Endometrium (tissue), 2 donors: ENCODE measurements around the gene STAB1.
"Not testable (repeated sequence)": the region's sequence is repeated elsewhere in the genome, so short reads cannot be mapped to it uniquely, and the experiment has no call there.

Experiments used
- FAIRE-seq: peaks from 2 replicates; lab custom pipeline; 2012; peaks lifted over from hg19 to GRCh38; lab: Jason Lieb, UNC
- donor health status: control.
- donor health status: control.

Gene STAB1

DNA sequence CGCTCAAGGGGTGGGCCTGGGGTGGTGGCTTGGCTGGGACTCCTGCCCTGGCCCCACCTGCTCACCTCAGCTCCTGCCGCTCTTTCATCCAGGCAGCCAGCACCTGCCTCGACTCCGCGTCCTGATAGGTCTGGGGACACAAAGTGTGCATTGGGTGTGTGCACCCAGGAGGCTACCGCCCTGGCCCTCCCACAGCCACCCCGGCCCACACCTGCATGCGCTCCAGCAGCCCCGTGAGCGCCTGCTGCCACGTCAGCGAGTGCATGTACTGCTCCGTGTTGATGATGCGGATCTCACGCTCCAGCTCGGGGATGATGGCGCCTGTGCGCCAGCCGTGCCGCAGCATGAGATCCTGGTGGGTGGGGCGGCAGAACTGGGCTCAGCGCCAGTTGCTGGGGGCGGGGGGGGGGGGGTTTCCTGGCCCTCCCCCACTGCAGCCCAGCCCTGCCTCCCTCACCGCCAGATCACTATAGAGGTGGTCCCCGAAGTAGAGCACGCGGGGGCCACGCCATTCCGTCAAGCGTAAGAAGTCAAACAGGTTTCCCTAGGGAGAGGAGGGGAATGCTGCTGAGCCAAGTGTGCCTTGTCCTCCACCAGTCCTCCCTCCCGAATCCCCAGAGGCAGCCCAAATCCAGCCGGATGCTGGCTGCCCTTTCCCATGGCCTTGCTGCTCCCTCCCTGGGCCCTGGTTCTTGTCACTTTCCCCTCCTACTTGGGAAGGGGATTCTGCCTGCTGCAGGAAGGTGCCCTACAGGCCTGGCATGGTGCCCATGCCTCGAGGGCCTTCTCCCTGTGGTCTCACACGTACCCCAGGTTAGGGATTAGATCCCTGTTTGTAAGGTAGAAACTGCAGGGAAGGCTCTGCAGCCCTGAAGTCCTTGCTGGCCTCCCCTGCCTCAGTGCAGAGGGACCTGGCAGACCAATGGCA, 29.9 kb downstream of the STAB1 start:
- no peak for FAIRE-seq

DNA sequence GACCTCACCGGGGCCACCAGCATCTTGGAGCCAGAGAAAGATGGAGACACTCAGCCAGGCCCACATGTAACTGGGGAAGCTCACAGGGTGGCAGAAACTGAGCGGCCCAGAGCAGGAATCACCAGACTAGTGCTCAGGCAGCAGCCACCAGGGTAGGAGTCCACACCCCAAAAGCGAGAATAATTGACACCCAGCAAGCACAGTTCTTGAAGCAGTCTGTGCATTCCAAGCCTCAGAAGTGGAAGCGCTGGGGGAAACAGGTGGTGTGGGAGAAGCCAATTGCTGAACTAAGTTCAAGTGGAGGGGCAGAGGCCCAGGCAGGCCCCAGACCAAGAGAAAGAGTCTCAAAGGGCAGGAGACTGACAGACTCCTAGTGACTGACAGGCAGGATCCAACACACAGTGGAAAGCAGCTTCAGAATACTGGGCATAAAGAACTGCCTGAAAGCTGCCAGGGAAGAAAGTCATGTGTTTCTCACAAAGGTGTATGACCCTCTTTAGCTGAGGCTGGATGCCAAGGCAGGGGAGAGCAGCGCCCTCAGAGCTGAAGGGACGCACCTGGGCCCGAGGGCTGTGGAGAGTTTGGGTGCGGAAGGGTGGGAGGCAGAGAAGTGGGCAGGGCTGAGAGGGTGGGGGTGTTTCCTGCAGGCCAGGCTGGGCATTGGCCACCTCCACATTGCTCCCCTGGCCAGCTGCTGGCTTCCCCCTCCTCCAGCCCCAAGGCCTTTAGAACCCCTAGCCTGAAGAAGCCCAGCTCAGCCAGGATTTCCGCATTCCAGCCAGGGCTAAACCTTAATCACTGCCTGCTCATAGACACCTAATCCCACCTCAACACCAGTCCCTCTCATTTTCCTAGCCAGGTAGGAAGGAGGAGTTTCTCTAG, 30.8 kb downstream of the STAB1 start:
- no peak for FAIRE-seq

DNA sequence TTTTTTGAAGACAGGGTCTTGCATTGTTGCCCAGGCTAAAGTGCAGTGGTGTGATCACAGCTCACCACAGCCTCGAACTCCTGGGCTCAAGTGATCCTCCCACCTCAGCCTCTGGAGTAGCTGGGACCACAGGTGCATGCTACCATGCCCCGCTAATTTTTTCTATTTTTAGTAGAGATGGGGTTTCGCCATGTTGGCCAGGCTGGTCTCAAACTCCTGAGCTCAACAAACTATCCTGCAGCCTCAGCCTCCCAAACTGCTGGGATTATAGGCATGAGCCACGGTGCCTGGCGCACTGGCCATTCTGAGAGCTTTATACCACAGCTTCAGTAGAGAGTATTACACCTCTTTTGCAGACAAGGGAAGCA, 31.5 kb downstream of the STAB1 start:
- not testable (repeated sequence) for FAIRE-seq

DNA sequence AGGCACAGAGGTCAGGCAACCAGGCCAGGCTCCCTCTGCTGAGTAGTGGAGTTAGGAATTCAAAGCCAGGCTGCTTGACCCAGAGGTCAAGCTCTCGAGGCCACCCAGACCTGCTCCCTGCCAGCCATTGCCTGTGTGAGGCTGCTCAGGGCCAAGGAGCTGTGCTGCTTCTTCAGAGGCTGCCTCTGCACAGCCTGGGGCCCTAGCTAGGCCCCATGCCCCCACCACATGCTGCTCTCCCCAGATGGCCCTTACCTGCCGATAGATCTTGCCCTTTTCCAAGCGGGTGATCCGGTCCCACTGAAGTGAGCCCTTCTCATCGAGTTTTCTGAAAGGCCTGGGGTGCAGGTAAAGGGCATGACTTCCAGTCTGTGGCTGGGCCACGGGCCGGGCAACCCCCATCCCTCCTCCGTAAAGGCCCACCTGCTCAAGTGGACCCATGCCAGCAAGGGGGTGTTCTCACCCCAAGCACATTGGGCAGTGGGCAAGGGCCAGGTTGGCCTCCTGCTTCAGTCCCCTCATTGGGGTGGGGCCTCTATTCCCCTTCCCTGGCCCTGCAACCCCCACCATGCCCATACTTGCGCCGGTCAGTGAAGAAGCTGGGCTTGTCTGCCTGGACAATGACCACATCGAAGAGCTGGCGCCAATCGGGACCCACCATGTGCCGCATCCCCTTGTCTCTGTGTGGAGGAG, 32.0 kb downstream of the STAB1 start:
- FAIRE-seq = no peak

DNA sequence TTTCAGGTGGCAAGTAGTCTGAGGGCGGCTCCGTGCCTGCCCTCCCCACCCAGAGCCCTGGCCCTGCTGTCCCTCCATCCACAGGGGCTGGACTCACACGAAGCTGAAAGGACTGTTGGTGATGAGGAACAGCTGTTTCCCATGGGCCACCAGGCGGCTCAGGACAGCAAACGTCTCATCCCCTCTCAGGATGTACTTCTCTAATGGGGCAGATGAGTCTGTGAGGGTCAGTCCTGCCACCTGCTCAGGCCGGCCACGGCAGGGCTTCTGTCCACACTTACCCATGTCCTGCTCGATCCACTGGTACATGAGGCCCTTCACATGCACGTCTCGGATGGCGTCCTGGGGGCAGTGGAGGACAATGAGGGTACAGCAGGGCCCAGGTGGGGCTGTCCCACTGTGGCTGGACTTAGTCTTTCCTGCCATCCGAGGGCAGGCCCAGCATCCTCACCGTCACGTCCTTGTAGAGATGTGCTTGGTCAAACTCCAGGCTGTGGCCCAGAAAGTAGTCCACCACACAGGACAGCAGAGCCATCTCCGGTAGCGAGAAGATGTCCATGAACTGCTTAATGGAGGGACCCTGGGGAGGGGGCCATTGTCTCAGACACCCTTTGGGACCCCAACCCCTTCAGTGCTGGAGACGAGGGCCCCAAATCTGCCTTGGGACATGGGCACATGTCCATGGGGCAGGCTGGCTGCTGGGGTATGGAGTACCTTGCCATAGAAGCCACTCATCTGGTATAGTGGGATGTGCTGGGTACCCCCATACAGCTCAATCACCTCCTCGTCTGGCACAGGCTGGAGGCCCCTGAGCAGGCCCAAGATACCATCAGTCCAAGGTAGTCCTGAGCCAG, 32.8 kb downstream of the STAB1 start:
- FAIRE-seq = no peak

DNA sequence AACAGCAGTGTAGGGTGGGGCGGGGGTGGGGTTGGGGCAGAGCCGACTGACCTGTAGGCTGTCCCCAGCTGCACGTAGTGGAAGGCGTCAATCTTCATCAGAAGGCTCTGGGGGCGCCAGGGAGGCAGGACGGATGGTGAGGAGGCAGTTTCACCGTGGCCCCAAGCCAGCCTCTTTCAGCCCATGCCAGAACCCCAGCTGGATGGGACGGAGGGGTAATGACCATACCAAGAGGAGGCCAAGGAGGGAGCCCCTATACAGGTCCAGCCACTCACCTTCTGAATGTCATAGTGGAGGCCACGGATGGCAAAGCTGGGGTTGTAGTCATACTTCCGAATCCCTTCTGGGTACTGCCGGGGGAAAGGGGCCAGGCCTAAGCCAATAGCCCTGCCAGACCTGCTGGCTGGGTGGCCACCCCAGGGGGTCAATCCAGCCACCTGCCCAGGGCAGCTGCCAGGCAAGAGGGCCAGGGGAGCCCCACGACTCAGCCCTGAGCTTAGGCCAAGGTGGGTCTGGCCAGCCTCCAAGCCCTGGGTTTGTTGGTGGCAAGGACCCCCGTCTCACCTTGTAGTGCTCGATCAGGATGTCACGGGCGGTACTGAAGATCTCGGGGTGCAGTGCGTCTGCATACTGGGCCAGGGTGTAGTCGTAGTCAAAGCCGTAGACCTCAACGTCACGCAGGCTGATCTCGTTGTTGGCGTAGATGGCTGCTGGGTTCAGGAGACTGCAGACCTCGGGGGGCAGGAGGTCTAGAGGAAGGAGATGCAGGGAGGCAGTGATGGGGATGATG, 33.6 kb downstream of the STAB1 start:
- no peak for FAIRE-seq

DNA sequence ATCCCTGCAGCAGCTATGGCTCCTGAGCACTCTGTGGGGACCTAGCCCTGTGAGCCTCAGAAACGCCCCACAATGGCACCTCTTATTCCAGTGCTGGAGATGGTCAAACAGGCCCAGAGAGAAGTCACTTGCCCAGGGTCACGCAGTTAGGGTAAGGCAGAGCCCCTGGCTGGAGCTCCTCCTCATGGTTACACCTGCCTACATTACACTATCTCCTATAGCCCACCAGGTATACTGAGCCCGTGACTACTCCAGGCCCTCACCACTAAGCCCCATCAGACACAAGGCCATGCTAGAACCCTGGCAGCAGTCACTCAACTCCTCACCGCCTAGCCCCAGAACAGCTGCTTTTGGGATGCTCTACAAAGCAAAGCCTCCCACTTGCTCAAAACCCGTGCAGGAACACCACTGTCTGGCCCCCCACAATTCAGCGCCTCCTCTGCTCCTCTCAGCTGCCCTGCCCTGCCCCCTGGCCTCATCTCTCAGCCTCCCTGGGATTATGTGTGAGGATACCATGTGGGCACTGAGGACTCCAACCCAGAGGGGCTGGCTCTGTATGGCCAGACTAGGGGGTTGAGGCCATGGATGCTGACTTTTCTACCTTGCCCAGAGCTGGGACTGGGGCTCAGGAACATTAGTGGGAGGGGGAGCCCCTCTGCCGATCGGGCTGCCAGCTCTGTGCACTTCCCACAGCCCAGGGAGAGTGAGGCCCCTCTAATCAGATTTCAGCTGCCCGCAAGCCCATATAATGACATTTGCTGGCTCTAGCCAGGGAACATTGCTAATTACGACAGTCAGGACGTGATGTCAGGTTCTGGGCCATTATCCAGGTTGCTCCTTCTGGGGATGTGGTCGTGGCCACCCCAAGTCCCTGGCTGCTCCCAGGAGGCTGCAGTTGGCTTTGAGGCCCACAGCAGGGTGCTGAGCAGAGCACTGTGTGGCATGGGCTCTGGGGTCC, 34.5 kb downstream of the STAB1 start:
- FAIRE-seq = no peak

DNA sequence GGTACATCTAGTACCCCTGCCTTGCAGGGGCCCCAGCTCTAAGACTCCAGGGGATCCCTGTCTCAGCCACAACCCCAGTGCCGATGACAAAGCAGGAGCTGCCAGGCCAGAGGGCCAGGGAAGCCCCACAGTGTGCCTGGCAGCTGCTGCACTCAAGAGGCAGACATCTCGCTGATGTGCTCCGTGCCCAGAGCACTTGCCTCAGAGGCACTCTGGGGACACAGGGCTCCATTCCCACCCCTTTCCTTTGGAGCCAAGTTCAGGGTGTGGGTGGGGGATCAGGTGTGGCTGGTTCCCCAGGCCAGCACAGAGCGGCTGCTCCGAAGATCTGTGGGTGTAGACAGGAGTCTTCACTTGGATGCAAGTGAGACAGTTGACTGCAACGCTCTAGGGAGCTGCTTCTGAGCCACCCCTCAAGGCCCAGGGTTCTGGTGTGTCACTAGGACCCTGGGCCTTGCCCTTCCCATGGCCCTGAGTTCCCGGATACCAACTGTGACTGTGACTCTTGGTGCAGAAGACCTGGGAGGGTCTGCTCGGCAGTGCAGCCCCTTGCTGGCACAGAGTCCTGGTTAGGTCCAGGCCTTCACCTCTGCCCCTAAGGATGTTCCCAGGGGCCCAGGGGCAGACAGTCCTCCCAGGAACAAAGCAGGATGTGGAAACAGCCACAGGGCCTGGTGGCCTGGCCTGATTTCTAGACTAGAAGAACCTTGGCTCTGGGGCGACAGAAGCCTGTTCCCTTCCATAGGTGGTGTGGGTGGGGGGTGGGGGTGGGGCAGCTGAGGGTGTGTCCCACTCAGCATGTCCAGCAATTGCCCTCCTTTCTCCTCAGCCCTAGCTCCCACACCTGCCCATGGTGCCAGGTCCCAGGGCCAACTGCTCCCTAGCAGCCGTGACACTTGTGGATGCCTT, 36.0 kb downstream of the STAB1 start:
- FAIRE-seq = no peak

DNA sequence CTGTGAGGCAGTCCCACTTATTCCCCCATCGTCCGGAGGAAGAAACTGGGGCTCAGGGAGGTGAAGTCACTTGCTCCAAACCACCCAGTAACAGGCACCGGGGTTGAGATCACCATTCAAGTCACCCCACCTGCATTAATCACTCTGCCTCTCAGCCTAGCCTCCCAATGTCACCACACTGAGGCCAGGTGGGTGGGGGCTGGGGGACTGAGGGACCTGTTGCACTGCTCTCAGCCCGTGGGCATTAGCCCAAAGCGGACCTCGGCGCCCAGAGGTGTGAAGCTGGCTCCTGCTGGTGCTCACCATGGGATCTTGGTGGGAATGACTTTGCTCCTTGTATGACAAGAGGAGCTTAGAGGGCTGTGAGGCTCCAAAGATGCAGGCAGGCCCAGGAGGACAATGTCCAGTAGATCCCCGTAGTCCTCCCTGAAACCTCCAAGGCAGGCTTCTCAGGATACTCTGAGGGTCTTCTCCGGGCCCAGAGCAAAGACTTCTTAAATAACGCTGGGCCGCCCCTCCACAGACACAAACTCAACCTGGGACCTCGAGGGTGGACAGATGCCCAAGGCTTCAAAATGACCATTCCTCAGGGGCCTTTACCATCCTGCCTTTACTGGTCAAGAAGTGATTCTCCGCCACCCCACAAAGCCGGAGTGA, 36.9 kb downstream of the STAB1 start:
- no peak for FAIRE-seq

DNA sequence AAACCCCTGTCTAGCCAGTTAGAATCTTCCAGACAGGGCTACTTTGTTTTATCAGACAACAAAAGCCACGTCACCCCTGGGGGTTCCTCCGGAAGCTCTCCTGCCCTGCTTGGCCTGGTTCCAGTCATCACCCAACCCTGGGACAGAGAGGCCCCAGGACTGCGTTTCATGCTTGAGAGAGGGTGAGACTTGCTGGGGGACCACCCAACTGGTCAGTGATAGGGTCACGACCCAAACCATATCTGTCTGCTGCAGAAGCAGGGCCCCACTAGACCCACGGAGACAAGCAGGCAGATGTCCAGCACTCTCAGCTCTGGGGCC, 37.3 kb downstream of the STAB1 start:
- no peak for FAIRE-seq

DNA sequence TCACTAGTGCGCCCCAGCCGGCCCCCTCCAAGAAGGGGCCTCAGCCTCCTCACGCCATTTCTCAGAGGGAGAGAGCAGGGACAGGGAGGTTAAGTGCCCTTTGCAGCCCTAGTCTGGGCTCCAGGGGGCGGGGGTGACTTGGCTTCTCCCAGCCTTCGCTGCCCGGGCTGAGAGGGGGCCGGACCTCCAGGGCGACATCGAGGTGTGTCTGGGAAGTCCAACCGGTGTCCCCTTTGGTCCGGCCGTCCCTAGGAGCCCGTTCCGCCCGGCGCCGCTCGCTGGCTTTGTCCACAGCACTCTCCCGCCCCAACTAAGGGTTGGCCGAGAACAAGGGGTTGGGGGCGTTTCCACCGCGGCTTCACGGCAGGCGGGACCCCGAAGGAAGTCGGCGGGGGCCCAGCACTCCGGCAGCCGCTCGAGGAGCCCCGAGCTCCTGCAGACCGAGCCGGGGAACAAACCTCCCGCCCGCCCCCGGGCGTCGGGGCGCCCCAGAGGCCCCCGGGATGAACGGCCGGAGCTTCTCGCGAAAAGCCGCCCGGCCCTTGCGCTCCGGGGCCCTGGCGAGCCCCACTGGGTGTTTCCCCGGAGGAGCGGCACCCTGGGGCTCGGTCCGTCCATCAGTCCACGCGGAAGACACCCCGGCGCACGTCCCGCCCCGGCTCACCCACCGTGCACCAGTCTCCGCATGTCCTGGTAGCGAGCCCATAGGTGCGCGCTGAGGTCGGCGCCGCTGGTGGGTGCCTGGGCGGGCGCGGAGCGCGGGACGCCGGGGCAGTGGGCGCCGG, 37.9 kb downstream of the STAB1 start:
- no peak for FAIRE-seq

DNA sequence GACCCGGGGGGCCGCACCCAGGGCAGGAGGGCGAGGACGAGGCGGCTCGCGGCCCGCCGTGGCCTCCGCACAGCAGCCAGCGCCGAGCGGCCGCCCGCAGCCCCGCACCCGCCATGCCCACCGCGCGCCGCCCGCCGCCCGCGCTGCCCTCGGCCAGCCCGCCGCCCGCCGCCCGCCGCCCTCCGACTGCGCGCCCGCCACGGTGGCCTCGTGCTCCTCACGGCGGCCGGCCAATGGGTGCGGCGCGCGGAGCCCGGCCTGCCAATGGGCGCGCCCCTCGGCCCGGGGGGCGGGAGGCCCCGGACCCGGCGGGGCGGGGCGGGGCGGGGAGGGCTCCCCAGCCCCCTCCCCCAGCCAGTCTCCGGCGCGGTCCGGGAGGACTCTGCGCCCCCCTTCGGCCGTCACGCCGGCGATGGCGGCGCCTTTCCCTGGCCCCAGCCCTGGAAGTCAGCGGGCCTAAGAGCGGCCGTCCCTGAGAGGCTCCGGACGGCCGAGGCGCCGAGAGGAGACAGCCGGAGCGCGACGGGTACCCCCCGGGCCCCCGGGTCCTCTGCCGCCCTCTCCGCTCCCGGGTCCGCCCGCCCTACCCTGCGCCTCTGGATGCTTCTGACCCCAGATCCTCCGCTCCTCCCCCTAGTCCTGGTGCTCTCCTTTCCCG, 38.6 kb downstream of the STAB1 start, which contains the start of gene NT5DC2:
TSS of gene NT5DC2 (minus strand) at position 235 of the 658 bp plus-strand sequence. CDS start at position 115, 120 bp downstream.
- FAIRE-seq = no peak

DNA sequence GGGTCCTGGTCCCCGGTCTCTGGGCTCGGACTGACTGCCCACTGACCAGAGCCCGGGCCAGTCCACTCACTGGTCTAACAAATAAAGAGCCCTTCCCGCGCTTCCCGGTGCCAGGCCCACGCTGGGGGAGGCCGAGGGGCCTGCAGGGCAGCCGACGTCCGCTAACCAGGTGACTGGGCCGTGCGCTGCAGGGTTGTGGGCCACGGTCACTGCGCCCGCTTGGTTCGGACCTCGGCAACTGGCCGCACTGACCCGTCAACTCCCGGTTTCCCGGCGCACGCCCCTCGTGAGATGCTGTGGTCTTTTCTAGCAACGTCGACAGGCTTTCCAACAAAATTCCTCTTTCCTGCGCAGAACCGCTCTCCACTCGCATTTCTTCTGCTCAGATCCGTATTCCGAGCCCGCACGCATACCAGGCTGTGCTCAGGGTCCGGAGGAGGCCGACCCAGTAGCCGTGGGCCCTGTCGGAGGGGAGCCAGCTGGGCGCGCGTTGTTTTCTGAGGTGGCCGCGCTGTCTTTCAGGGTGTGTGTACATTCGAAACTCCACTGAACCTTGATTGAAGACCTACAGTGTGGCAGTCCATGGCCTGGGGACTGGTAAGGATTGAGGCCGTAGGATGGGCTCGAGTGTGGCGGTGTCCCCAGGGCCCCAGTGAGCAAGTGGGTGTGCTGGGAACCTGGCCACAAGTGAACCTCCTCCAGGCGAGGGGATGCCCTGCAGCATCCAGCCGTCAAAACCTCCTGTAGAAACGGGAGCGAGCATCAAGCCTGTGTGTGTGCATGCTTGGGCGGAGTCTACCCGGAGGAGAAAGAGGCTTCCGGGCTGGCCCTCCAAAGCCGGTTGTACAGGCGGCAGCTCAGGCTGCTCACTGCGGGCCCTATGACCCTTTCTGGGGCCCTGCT, 39.4 kb downstream of the STAB1 start:
- FAIRE-seq = no peak

DNA sequence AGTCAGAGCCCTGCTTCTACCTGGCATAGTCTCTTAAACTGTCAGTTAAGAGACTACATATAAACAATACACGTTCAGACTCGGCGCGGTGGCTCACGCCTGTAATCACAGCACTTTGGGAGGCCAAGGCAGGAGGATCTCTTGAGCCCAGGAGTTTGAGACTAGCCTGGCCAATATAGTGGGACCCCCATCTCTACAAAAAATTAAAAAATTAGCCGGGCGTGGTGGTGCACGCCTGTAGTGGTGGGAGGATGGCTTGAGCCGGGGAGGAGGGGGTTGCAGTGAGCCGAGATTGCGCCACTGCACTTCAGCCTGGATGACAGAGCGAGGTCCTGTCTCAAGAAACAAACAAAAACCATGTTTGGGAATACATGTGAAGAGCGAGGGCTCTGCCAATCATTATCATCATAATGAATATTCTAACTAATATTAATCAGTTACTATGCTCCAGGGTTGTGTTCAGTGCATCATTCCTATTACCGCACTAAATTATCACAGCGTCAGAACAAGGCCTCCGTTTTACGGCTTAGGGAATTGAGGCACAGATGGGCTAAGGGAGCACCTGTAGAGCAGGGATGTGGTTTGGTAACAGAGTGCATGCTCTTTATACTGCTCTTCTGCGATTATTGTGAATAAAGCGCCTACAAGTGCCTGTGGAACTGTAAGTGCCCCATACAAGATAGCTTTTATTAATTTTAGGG, 40.4 kb downstream of the STAB1 start:
- FAIRE-seq = no peak

DNA sequence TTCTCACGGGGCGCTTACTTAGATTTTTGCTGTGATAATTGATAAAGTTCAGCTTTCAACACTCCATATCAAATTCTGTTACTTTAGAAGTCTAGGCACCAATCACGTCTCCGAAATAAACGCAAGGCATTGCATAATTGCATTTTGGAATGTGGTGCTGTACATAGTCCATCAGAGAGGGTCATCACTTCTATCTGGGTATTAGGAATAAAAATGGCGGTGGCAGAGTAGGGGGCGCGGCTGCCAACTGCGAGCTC, 40.9 kb downstream of the STAB1 start:
- FAIRE-seq = no peak
